ENCODE data around the gene HORMAD1.
"Not testable (repeated sequence)": the region's sequence is repeated elsewhere in the genome, so short reads cannot be mapped to it uniquely, and the experiment has no call there.

Gene HORMAD1

DNA sequence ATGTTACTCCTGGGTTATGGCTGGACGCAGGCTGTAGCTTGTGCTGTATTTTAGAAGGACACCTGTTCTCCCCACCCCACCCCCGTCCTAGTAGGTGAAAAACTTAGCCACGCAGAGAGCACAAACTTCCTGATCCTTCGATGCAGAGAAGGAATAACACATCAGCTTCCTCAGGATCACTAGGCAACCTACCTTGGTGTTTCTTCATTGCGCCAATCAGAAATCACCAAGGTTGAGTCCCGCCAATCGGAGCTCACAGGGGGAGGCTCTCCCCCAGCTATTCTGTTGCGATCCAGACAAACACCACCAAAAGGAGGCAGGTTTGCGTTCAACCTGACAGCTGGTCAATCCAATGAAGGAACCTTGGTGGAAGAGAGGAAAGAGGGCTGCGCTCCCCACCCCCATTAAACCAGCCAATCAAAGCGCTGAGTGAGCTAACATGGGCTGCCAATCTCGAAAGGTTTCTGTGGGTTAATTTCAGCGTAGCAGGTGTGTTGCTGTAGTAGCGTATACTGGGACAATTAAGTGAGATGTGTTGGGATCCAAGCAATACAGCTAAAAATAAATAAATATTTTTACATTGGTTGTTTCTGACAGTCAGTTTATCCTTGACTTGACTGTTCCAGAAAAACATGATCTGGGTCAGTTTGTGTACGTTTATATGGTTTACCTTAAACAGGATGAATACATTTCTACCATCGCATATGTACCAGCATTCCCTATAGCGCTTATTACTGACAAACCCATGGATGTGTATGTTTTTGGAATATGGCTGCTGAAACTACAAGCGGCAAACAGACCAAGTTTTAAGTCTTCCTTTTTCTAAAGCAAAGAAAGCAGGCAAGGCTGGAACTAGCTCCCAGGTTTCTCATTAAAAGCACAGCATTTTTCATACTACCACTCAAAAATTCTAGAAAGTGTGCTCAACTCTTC lies 23.4 kb downstream of the HORMAD1 start, which contains the start of gene GOLPH3L:
Gene GOLPH3L, minus strand, starts transcription at position 160 of the 933 bp plus-strand sequence. CDS start 2,316 bp downstream, outside the sequence.
- peak; percentile 98 for DNase-seq (ENCODE audit: low read depth)

DNA sequence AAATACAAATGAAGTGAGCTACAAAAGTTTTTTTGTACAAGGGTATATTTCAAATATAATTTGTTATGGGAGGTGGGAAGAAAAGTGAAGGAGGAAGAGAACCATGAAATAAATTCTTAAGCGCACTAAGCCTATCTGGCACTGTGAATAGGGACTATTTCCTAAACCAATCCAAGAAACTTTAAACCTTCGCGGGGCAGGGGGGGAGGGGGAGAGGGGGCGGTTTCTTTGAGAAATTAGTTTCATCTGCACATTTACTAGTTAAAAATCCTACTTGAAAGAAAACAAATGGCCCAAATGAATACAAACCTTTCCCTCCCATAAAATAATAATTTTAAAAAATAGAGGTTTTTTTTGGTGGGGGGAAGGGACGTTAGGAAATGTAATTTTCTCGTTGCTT lies 24.1 kb downstream of the HORMAD1 start:
- no peak for DNase-seq (ENCODE audit: low read depth)

DNA sequence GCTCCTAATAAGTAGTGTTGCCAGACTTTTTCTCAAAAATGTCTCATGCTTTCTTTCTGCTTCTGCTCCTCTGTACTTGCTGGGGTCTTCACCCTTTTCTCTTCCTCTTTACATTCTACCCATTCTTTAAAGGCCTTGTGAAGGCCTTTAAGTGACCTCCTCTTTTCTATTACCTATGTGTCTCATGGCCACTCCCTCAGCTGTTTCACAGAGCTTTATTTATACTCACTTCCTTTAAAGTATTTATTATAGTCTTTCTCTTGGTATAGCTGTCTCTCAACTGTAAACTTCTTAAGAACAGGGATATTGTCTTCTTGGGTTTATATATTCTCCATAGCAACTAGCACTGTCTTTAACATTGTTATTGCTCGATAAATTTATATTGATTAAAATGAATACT lies 24.5 kb downstream of the HORMAD1 start:
- DNase-seq (ENCODE audit: low read depth): no peak

DNA sequence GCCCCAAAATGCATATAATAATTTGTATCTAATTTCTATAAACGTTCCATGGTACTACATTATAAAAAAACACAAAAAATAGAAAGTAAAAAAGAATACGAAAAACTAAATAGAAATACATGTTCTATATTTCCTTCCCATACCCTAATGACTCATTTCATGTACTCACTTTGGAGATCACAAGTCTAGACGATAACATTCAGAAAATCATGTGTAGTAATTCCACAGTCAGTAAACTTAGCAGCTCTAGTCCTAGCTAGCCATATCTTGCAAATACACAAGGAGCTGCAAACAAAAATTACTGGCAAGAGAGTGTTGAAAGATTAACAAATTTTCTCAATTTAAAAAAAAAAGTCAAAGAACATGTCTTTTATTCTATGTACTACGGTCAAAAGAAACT lies 25.1 kb downstream of the HORMAD1 start:
- no peak for DNase-seq (ENCODE audit: low read depth)

DNA sequence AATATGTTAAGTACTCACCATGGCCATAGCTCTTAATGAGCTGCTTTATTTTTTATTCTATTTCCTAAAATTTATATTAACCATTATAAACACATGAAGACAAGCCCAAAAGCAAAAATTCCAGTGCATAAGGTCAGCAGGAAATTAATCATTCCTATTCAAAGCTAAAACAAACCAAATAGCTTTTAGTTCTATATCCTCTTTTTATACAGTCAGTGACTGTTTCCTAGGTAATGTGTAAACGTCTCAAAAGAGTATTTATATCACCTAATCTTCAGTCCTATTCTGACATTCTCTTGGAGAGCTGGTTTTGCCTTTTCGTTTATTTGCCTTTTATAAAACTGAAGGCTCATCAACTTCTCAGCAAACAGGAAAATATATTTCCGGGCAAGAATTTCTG lies 28.0 kb downstream of the HORMAD1 start:
- no peak for DNase-seq (ENCODE audit: low read depth)

DNA sequence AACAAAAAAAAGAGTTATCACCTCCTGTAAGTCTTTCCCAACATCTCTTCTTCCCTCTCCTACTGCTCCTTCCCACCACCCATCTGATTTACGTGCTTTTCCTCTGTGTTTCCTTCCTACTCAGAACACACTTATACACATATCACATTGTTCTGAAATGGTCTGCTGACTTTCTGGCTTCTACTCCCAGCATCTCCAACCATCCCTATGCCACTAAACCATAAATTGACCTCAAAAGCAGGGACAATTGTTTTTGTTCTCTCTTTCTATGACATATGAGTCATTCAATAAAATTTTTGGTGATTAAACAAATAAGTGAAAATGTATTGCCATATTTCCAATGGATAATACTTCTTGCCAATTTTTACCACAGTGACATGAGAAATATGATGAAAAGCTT lies 31.9 kb downstream of the HORMAD1 start:
- DNase-seq (ENCODE audit: low read depth): no peak

DNA sequence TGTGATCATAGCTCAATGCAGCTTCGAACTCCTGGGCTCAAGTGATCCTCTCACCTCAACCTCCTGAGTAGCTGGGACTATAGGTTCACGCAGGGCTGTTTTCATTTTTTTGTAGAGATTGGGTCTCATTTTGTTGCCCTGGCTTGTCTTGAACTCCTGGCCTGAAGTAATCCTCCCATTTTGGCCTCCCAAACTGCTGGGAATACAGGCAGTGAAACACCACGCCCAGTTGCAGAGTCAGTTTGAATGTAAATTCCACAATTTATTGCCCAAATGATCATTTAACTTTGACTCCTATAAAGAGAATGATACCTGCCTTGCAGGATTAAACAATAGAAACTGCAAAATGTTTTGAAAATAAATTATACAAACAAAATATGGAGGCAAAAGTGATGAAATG lies 34.4 kb downstream of the HORMAD1 start:
- DNase-seq (ENCODE audit: low read depth): no peak

DNA sequence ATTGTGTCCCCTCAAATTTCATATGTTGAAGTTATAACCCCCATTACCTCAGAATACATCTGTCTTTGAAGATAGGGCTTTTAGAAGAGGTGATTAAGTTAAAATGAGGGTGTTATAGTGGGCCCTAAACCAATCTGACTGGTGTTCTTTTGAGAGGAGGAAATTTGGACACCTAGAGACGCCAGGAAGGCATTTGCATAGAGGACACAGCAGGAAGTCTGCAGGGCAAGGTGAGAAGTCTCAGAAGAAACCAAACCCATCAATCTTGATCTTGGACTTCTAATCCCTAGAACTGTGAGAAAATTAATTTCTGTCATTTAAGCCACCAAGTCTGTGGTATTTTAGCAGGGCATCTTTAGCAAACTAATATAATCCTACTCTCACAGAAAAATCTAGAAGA lies 36.8 kb downstream of the HORMAD1 start:
- DNase-seq (ENCODE audit: low read depth): no peak

DNA sequence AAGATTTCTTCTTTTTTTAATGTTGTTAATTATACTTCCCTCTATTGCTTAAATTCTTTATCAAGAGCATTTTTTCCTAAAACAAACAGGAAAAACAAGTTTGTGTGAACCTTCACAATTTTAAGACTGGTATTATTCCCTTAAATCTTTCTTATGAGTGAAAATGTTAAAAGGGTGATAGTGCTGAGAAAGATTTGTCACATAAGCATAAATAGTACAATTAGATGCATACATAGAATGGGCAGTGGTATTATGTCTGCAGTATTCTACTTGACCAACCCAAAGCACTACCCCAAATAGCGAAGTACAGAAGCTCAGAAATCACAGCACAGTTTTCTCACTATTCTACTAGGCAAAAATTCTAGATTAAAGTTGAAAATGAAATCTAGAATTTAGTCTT lies 41.7 kb downstream of the HORMAD1 start:
- DNase-seq (ENCODE audit: low read depth): no peak

DNA sequence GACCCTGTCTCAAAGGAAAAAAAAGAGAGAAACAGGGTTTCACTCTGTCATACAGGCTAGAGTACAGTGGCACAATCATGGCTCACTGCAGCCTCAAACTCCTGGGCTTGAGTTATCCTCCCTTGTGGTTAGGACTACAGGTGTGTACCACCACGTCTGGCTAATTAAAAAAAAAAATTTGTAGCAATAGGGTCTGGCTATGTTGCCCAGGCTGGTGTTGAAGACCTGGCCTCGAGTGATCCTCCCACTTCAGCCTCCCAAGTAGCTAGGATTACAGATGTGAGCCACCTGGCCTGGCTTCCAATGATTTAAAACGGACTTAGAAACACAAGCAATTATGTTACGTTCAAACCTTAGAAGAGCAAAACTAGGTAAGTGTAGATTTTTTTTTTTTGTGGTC lies 45.8 kb downstream of the HORMAD1 start:
- DNase-seq (ENCODE audit: low read depth): no peak

DNA sequence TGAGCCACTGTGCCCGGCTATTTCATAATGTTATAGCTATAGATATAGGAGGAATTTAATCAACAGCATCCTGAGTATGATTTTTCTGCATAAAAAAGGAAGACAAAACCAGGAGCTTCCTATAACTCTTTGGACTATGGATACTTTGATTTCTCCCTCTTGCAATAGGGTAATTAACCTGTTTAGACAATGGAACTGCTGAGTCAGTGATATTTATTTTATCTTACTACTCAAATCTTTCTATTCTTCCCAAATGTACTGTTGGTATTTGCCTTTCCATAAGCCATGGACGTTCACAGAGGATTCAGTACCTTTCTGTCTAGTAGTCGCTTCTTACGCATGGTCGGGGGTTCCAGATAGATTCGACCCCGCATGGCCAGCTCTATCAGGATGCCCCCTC lies 57.4 kb downstream of the HORMAD1 start:
- DNase-seq (ENCODE audit: low read depth): no peak

DNA sequence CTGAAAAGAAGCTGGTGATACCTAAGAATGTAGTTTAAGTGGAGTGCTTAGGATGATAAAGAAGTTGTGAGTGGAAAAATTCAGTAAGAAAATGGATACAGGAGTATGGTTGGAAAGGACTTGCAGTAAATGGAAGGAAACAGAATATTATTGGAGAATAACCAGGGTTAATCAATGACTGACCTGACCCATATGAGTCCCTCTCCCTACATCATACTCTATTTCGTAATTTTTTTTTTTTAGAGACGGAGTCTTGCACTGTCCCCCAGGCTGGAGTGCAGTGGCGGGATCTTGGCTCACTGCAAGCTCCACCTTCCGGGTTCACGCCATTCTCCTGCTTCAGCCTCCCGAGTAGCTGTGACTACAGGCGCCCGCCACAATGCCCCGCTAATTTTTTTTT lies 57.9 kb downstream of the HORMAD1 start:
- DNase-seq (ENCODE audit: low read depth): no peak

DNA sequence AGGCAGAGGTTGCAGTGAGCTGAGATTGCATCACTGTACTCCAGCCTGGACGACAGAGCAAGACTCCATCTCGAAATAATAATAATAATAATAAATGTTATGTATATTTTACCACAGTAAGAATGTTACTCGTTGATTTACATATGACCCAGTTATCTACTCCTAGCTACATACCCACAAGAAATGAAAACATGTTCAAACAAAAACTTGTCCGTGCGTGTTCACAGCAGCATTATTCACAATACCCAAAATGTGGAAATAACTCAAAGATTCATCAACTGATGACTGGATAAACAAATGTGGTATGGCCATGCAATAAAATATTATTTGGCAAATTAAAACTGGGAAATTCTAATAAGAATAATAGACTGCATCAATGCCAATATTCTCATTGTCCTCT lies 59.5 kb downstream of the HORMAD1 start:
- no peak for DNase-seq (ENCODE audit: low read depth)

DNA sequence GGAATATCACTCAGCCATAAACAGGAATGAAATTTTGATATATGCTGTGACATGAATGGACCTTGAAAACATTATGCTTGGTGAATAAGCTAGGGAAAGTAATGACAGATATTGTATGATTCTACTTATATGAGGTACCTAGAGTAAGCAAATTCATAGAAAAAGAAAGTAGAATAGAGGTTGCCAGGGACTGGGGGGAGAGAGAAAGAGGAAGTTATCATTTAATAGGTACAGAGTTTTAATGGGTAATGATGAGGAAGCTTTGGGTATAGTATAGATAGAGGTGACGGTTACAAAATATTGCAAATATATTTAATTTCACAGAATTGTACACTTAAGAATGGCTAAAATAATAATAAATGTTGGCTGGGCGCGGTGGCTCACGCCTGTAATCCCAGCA lies 60.1 kb downstream of the HORMAD1 start:
- DNase-seq (ENCODE audit: low read depth): no peak

DNA sequence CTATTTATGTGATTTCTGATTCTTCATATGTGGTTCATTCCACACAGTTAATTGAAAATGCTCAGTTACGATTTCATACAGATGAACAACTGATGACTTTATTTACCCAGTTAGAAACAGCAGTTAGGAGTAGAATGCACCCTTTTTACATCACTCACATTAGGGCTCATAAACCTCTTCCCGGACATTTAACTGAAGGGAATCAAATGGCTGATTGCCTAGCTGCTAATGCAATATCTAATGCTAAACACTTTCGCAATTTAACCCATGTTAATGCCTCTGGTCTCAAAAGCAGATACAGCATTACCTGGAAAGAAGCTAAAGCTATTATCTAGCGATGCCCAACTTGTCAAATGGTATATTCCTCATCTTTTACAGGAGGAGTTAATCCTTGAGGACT lies 63.6 kb downstream of the HORMAD1 start:
- DNase-seq (ENCODE audit: low read depth): not testable (repeated sequence)

DNA sequence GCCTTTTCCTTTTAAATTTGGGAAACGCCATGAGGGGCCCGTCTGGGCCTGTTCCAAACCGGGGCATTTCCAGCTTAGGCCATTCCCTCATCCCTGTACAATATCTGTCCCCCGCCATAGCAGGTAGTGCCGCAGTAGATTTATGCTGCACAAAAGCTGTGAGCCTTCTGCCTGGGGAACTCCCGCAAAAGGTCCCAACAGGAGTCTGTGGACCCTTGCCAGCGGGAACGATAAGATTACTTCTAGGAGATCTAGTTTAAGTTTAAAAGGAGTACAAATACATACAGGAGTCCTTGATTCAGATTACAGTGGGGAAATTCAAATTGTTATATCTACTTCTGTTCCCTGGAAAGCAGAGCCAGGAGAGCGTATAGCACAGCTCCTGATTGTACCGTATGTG lies 66.1 kb downstream of the HORMAD1 start:
- DNase-seq (ENCODE audit: low read depth): not testable (repeated sequence)

DNA sequence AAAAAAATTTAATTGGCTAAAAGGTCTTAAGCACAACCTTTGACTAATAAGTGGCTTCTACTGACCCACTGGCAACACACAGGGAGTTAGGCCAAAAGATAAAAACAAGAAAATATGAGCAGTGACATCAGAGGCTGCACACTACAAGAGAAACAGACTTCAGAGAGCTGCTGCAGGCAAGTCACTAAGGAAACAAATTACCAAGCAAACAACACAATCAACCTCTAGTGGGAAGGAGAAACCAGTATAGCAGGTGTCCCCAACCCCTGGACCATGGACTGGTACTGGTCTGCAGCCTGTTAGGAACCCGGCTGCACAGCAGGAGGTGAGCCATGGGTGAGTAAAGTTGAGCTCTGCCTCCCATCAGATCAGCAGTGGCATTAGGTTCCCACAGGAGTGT lies 70.5 kb downstream of the HORMAD1 start:
- no peak for DNase-seq (ENCODE audit: low read depth)

DNA sequence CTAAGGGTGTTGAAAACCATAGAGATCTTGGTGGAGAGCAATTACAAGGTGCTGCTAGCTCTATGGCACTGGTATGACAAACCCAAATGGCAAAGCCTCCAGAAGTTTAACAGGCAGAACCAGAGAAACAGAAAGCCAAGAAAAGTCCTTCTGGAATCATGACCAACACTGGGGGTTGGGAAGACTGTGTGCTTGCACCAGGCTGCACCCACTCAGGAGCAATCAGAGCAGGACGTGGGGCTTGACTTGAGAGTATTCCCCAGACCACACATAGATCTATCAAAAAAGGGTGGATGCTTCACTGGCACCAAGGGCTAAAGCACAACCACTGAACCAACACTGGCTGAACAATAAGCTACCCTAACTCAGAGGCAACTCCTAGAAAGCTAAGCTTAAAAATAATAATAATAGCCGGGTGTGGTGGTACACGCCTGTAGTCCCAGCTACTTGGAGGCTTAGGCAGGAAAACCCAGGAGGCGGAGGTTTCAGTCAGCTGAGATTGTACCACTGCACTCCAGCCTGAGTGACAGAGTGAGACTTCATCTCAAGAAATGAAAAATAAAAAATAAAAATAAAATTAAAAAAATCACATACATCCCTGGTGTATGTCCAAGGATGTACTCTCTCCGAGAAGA lies 71.1 kb downstream of the HORMAD1 start:
- DNase-seq (ENCODE audit: low read depth): no peak
